ENCODE results near the gene ZFPL1. TPM values are rescaled to one million over a fixed set of nuclear protein-coding genes. Genes with fewer than 3 reads are reported as not detected.

Gene ZFPL1
- total RNA-seq, 1 donor from 2014 or later, result 29.0 TPM

DNA sequence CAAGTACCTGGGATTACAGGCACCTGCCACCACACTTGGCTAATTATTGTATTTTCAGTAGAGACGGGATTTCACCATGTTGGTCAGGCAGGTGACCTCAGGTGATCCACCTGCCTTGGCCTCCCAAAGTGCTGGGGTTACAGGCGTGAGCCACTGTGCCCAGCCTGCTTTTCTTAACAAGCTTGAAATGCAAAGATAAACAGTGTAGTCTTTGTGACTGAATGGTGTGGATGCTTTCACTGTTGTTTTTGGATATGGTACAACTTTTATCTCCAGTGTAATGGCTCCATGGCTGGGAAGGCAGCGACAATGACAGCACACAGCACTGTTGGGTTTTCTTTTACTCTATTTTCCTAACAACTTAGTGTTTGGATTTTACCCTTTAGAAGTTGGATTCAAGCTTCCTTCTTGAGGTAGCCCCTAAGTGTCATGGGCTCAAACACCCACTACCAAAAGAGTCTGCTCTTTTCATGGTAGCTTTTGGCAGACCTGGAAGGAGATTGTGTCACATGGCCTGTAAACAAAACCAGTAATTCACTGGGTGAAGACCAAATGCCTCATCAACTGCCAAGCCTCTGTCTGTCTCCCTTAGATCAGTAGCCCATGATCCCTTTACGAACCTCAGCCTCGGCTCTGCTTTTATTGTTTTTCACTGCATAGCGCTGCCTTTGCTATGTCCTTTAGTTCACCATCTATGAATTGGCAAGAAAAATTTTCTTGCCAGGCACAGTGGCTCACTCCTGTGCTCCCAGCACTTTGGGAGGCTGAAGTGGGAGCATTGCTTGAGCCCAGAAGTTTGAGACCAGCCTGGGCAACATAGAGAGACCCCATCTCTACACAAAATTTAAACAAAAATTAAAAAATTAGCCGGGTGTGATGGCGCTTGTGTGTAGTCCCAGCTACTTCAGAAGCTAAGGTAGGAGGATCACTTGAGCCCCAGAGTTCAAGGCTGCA lies 18.4 kb downstream of the ZFPL1 start:
- peaks cover 34% of the 10 kb centered on the region for H3K36me3 ChIP-seq
- TF ChIP-seq, protein P1, sequence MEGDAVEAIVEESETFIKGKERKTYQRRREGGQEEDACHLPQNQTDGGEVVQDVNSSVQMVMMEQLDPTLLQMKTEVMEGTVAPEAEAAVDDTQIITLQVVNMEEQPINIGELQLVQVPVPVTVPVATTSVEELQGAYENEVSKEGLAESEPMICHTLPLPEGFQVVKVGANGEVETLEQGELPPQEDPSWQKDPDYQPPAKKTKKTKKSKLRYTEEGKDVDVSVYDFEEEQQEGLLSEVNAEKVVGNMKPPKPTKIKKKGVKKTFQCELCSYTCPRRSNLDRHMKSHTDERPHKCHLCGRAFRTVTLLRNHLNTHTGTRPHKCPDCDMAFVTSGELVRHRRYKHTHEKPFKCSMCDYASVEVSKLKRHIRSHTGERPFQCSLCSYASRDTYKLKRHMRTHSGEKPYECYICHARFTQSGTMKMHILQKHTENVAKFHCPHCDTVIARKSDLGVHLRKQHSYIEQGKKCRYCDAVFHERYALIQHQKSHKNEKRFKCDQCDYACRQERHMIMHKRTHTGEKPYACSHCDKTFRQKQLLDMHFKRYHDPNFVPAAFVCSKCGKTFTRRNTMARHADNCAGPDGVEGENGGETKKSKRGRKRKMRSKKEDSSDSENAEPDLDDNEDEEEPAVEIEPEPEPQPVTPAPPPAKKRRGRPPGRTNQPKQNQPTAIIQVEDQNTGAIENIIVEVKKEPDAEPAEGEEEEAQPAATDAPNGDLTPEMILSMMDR (IDR thresholded peaks at IDR 0.05), result no peak
- H3K4me1 ChIP-seq, result peaks cover 31% of the 10 kb centered on the region
- H3K4me3 ChIP-seq, result no peak overlapping the region
- peak in 1 of 2 donors; percentile 61 for ATAC-seq
- peak overlapping the region; percentile 11 for H3K27ac ChIP-seq
- no peaks in the 10 kb centered on the region for H3K9me3 ChIP-seq
- intact Hi-C loops (cut with DNase I), result no loop called here
- H3K27me3 ChIP-seq (ENCODE audit: low read depth), result no peaks in the 10 kb centered on the region
- no peak for DNase-seq

DNA sequence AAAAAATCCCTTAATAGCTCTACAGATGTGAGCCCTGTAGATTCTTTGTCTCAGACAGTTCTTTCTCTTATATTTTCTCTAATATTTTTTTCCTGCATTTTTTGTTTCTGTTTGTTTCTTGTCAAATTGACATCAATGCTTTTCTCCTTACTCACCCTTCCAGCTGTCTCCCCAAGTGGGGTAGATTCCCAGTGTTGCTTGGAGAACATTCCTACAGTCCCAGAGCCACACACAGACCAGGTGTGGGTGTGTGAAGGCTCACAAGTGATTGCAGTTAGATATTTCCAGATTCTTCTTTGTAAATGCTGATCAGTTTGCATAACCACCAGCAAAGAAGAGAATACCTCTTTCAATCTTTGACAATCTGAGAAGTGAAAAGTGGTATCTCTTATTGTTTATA lies 19.5 kb downstream of the ZFPL1 start:
- Histone ChIP-seq H3K4me3 (no peak overlapping the region), H3K4me1 (peaks cover 21% of the 10 kb centered on the region), H3K27ac (no peak overlapping the region), H3K27me3 (ENCODE audit: low read depth) (no peaks in the 10 kb centered on the region), H3K9me3 (no peaks in the 10 kb centered on the region), H3K36me3 (peaks cover 34% of the 10 kb centered on the region)
- TF ChIP-seq, protein P1 (IDR thresholded peaks at IDR 0.05), result no peak
- no peak for DNase-seq
- intact Hi-C loops (cut with DNase I), result no loop called here
- no peak for ATAC-seq

DNA sequence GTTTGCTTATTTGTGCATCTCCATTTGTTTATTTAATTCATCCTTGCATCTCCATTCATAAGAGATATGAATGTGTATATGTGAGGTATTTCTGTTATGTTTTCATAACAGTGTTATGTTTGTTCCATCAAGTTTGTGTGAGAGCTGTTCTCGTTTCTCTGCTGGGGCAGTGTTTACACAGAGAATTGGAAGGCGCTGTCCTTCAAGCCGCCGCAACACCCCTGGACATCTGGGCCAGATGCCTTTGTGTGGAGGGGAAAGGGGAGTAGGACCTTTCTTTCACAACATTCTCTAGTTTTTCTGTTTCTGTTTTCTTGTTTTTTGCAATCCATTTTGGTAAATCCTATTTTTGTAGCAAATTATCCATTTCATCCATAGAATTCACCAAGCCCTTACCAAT lies 20.6 kb downstream of the ZFPL1 start:
- Histone ChIP-seq H3K27me3 (ENCODE audit: low read depth) (no peaks in the 10 kb centered on the region), H3K9me3 (no peaks in the 10 kb centered on the region), H3K27ac (peak overlapping the region; percentile 60), H3K4me3 (no peak overlapping the region), H3K4me1 (peaks cover 18% of the 10 kb centered on the region), H3K36me3 (peaks cover 43% of the 10 kb centered on the region)
- DNase-seq (no peak), ATAC-seq (no peak)
- intact Hi-C loops (cut with DNase I), result no loop called here
- TF ChIP-seq, protein P1 (IDR thresholded peaks at IDR 0.05), result no peak

DNA sequence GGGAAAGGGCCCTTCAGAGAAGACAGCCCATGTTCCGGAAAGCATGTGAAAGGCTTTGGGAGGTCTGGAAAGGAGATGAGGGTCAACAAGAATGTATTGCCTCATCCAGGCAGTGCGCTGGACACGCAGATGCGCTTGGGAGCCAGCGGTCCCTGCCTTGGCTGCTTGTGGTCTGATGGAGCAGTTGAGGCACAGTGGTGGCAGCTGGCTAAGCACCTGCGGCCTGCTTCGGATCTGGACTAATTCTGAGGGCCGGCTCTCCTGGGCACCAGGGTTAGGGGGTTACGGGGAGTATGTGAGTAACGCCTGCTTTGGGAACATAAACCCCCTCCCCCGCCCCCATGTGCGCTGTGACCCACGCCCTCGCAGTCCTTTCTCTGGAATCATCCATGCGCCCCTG lies 23.1 kb downstream of the ZFPL1 start:
- no peak for ATAC-seq
- peaks cover 35% of the 10 kb centered on the region for H3K4me1 ChIP-seq
- no peaks in the 10 kb centered on the region for H3K9me3 ChIP-seq
- no peak for DNase-seq
- intact Hi-C loops (cut with DNase I), result no loop called here
- H3K27ac ChIP-seq, result no peak overlapping the region
- TF ChIP-seq, protein P1 (IDR thresholded peaks at IDR 0.05), result no peak
- peaks cover 48% of the 10 kb centered on the region for H3K36me3 ChIP-seq
- no peak overlapping the region for H3K4me3 ChIP-seq
- H3K27me3 ChIP-seq (ENCODE audit: low read depth), result no peaks in the 10 kb centered on the region

DNA sequence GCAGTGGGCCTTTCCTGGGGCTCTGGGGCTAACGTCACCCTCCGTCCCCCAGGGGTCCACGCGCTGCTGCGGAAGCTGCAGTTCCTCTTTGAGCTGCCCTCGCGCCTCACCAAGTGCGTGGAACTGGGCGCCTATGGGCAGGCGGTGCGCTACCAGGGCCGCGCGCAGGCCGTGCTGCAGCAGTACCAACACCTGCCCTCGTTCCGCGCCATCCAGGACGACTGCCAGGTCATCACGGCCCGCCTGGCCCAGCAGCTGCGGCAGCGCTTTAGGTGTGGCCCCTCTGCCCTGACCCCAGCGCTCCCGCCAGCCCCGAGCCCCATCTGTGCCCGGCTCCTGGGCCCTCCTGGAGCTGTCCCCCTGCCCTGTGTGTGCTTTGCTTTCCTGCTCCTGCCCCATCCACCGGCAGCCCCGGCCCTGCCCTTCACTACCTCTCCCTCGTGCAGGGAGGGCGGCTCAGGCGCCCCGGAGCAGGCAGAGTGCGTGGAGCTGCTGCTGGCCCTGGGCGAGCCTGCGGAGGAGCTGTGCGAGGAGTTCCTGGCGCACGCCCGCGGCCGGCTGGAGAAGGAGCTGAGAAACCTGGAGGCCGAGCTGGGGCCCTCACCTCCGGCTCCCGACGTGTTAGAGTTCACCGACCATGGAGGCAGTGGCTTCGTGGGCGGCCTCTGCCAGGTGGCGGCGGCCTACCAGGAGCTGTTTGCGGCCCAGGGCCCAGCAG lies 23.9 kb downstream of the ZFPL1 start:
- intact Hi-C loops (cut with DNase I), result no loop called here

More for the DNA sequence above, 23.9 kb downstream of the ZFPL1 start:
- no peaks in the 10 kb centered on the region for H3K9me3 ChIP-seq
- peaks cover 39% of the 10 kb centered on the region for H3K4me1 ChIP-seq
- no peak for ATAC-seq
- H3K27me3 ChIP-seq (ENCODE audit: low read depth), result no peaks in the 10 kb centered on the region
- H3K4me3 ChIP-seq, result no peak overlapping the region
- TF ChIP-seq, protein P1 (IDR thresholded peaks at IDR 0.05), result no peak
- DNase-seq, result no peak
- H3K27ac ChIP-seq, result no peak overlapping the region
- peaks cover 42% of the 10 kb centered on the region for H3K36me3 ChIP-seq
